Ascending aorta (tissue), 2 donors: ENCODE measurements around the gene MOCS1. TPM values are rescaled to one million over a fixed set of nuclear protein-coding genes. Genes with fewer than 3 reads are reported as not detected.

Source experiments
- DNase-seq, 2 donors: peaks; one replicate each; pipeline ENCODE4 v3.0.0-alpha.2; 2019; ENCODE audit warnings: low spot score in 2 of 2
- H3K27ac ChIP-seq, 2 donors: fragments of 200-600 bp; sonication (generic); one replicate each; pipeline ENCODE4 v1.5.1; 2016 to 2017; ENCODE audit warnings: mild to moderate bottlenecking in 1 of 2
- H3K27me3 ChIP-seq: fragments of 200-600 bp; sonication (generic); one replicate; pipeline ENCODE4 v1.5.1; 2017
- H3K36me3 ChIP-seq, 2 donors: fragments of 200-600 bp; sonication (generic); one replicate each; pipeline ENCODE4 v1.5.1; 2016
- H3K4me1 ChIP-seq, 2 donors: fragments of 200-600 bp; sonication (generic); one replicate each; pipeline ENCODE4 v1.5.1; 2016 to 2017; ENCODE audit warnings: mild to moderate bottlenecking in 1 of 2
- H3K4me3 ChIP-seq, 2 donors: fragments of 200-600 bp; sonication (generic); one replicate each; pipeline ENCODE4 v1.5.1; 2016 to 2017; ENCODE audit warnings: mild to moderate bottlenecking in 1 of 2
- H3K9me3 ChIP-seq, 2 donors: fragments of 200-600 bp; sonication (generic); one replicate each; pipeline ENCODE4 v1.5.1; 2016
- CTCF ChIP-seq, 3 experiments: fragments of 200-600 bp in 2 of 3; fragments of 450-650 bp in 1 of 3; sonication (generic) in 2 of 3; IDR thresholded peaks; one replicate each; pipeline ENCODE4 v1.5.1; 2016 to 2019; ENCODE audit warnings: antibody characterized with exemption in 3 of 3, mild to moderate bottlenecking in 1 of 3, moderate library complexity in 1 of 3
- intact Hi-C: fragments of 100-400 bp; cut with DNase I; formaldehyde crosslinking; loops from one replicate; pipeline ENCODE4 v1.15.1; 2023
- total RNA-seq: library from RNA; depleted of rRNA; stranded (reverse); fragments of >200 nt; gene quantifications from one replicate; pipeline ENCODE4 v1.1.0, GENCODE V29; 2016

The MOCS1 gene
- total RNA-seq, 1 donor from 2014 or later = 45.4 TPM

GRCh38 chr6:39901116-39901655 lies 33.1 kb downstream of the MOCS1 start:
- Histone ChIP-seq H3K9me3 (no peaks in the 10 kb centered on the region), H3K4me3 (no peak overlapping the region), H3K27ac (peak overlapping the region; percentile 3 to 16), H3K36me3 (peaks cover 51 to 81% of the 10 kb centered on the region in 2 donors), H3K4me1 (no peaks in the 10 kb centered on the region), H3K27me3 (no peaks in the 10 kb centered on the region)
- TF ChIP-seq CTCF (IDR thresholded peaks at IDR 0.05) = no peak
- intact Hi-C loops = no loop called here
- DNase-seq = no peak

GRCh38 chr6:39899554-39900295 lies 34.5 kb downstream of the MOCS1 start:
- intact Hi-C loops = no loop called here
- Histone ChIP-seq H3K27me3 (no peaks in the 10 kb centered on the region), H3K4me3 (no peak overlapping the region), H3K4me1 (no peaks in the 10 kb centered on the region), H3K9me3 (no peaks in the 10 kb centered on the region), H3K36me3 (peaks cover 55 to 80% of the 10 kb centered on the region in 2 donors), H3K27ac (no peak overlapping the region)
- no peak for DNase-seq
- TF ChIP-seq CTCF (IDR thresholded peaks at IDR 0.05) = no peak

- H3K9me3 ChIP-seq = no peaks in the 10 kb centered on the region
Measured at GRCh38 chr6:39898625-39899024, 35.6 kb downstream of the MOCS1 start.

GRCh38 chr6:39897698-39898097 lies 36.6 kb downstream of the MOCS1 start:
- H3K9me3 ChIP-seq = no peaks in the 10 kb centered on the region
- DNase-seq = no peak
- no peak overlapping the region for H3K4me3 ChIP-seq
- no peaks in the 10 kb centered on the region for H3K27me3 ChIP-seq
- peaks cover 49 to 71% of the 10 kb centered on the region in 2 donors for H3K36me3 ChIP-seq
- TF ChIP-seq CTCF (IDR thresholded peaks at IDR 0.05) = no peak
- H3K4me1 ChIP-seq = no peaks in the 10 kb centered on the region
- peak overlapping the region in 1 of 2 donors; percentile 16 for H3K27ac ChIP-seq
- intact Hi-C loops = no loop called here

More at GRCh38 chr6:39898625-39899024, 35.6 kb downstream of the MOCS1 start:
- Histone ChIP-seq H3K27ac (no peak overlapping the region), H3K4me1 (no peaks in the 10 kb centered on the region), H3K27me3 (no peaks in the 10 kb centered on the region), H3K4me3 (no peak overlapping the region), H3K36me3 (peaks cover 49 to 78% of the 10 kb centered on the region in 2 donors)
- TF ChIP-seq CTCF (IDR thresholded peaks at IDR 0.05) = no peak
- intact Hi-C loops = no loop called here
- DNase-seq = peak in 1 of 2 donors; percentile 52

- intact Hi-C loops = no loop called here
- no peak for TF ChIP-seq CTCF (IDR thresholded peaks at IDR 0.05)
- Histone ChIP-seq H3K4me3 (no peak overlapping the region), H3K27ac (no peak overlapping the region), H3K9me3 (no peaks in the 10 kb centered on the region), H3K4me1 (peaks cover 0 to 7% of the 10 kb centered on the region in 2 donors), H3K36me3 (peaks cover 43 to 75% of the 10 kb centered on the region in 2 donors), H3K27me3 (no peaks in the 10 kb centered on the region)
- DNase-seq = no peak
Measured at GRCh38 chr6:39896701-39897100, 37.6 kb downstream of the MOCS1 start.
